ENCODE results near the gene WNT7B. TPM values are rescaled to one million over a fixed set of nuclear protein-coding genes. Genes with fewer than 3 reads are reported as not detected.

The WNT7B gene
- total RNA-seq, 1 experiment from 2014 or later, result not detected

DNA sequence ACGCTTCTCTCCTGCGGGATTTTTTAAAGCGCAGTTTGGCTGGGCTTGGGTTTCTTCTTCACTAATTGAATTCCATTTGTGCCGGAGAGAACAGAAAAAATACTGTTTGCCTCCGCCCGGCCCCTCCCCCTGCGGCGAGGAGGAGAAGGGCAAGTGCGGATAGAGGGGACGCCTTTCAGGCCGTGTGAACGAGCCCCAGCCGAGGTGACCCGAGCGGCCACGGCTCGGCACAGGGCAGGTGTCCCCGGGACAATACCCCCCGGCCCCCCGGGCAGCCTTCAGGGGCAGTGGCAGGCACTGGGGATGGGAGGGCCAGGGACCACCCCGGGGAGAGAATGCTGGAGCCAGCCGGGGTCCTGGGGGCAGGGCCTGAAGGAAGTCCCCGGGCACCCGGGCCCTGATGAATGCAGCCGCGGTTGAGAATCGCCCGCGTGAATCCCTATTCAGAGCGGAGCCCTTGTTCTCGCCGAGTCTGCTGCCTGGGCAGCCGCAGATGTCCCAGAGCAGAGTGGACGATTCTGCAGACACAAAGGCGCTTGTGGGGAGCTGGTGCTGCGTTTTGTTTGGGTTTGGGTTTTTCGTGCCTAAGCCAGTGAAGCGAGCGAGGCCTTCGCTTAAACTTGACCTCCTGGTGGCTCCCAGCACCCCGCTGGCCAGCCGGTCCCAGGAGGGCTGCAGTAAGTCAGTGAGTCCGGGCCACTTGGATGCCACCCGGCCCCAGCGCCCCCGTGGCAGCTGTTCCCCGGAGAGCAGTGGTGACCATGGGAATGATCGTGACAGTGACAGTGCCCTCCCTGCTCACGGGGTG is 96.0 kb downstream of the WNT7B start:
- Histone ChIP-seq H3K4me3 (ENCODE audit: low read depth, low read length, poor library complexity, severe bottlenecking) (no peak overlapping the region), H3K9me3 (ENCODE audit: low read depth, low read length, poor library complexity, severe bottlenecking) (no peaks in the 10 kb centered on the region), H3K4me1 (ENCODE audit: insufficient read depth, low read length, poor library complexity, severe bottlenecking) (no peaks in the 10 kb centered on the region), H3K36me3 (ENCODE audit: insufficient read depth, low read length, poor library complexity, severe bottlenecking) (no peaks in the 10 kb centered on the region), H3K27me3 (replicated peaks; ENCODE audit: insufficient read depth, low read depth, low read length, poor library complexity) (peaks cover 17% of the 10 kb centered on the region), H3K27ac (ENCODE audit: low read depth, low read length, poor library complexity, severe bottlenecking) (no peak overlapping the region)
- ChIA-PET POLR2A (ENCODE audit: low non-redundant PET) (no interaction called here), CTCF (interaction anchor here (0.7 kb wide), 1 partner anchor 47 kb away, joined by 3 read pairs; no protein-coding TSS in a partner anchor)
- intact Hi-C loops (cut with micrococcal nuclease; ENCODE audit: unreplicated experiment), result no loop called here
- no peak for DNase-seq (ENCODE audit: low spot score)
- BruUV-seq (replicated peaks), result no TSS peak
- TF ChIP-seq CTCF (conservative IDR thresholded peaks at IDR 0.05; ENCODE audit: low read depth, low read length), result no peak
- TF ChIP-seq EZH2 (IDR thresholded peaks at IDR 0.05; ENCODE audit: borderline replicate concordance, low read depth, low read length, poor library complexity, severe bottlenecking), result no peak

DNA sequence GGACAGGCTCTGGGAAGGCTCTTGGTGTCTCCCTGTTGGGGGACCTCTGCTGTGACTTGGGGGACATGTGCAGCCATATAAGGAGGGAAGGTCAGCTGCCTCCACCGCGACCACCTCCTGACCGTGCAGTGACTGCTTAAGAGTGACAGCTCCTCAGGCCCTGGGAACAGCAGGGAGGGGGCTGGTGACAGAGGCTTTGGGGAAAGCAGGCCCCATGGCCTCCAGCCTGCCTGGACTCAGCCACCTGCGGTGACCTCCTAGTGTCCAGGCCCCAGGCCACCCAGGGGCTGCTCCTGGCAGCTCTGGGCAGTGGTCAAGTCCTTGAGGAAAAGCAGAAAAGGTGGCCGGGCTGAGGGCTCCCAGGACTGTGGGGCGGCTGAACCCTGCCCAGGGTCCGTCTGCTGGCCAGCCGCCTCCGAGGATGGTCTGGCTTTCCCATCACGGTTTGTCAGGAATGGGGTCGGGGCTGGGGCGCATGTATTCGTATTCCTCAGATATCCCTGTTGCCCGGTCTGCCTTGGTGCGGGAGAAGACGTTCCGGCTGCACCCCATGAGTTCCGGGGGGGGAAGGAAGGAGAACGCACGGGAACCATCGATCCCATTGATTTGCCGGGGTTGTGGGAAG is 96.8 kb downstream of the WNT7B start:
- no peak for DNase-seq (ENCODE audit: low spot score)
- Histone ChIP-seq H3K9me3 (ENCODE audit: low read depth, low read length, poor library complexity, severe bottlenecking) (no peaks in the 10 kb centered on the region), H3K36me3 (ENCODE audit: insufficient read depth, low read length, poor library complexity, severe bottlenecking) (no peaks in the 10 kb centered on the region), H3K27me3 (replicated peaks; ENCODE audit: insufficient read depth, low read depth, low read length, poor library complexity) (peaks cover 17% of the 10 kb centered on the region), H3K27ac (ENCODE audit: low read depth, low read length, poor library complexity, severe bottlenecking) (no peak overlapping the region), H3K4me3 (ENCODE audit: low read depth, low read length, poor library complexity, severe bottlenecking) (no peak overlapping the region), H3K4me1 (ENCODE audit: insufficient read depth, low read length, poor library complexity, severe bottlenecking) (no peaks in the 10 kb centered on the region)
- ChIA-PET CTCF (no interaction called here), POLR2A (ENCODE audit: low non-redundant PET) (no interaction called here)
- intact Hi-C loops (cut with micrococcal nuclease; ENCODE audit: unreplicated experiment), result no loop called here
- BruUV-seq (replicated peaks), result no TSS peak
- no peak for TF ChIP-seq EZH2 (IDR thresholded peaks at IDR 0.05; ENCODE audit: borderline replicate concordance, low read depth, low read length, poor library complexity, severe bottlenecking)
- TF ChIP-seq CTCF (conservative IDR thresholded peaks at IDR 0.05; ENCODE audit: low read depth, low read length), result no peak

DNA sequence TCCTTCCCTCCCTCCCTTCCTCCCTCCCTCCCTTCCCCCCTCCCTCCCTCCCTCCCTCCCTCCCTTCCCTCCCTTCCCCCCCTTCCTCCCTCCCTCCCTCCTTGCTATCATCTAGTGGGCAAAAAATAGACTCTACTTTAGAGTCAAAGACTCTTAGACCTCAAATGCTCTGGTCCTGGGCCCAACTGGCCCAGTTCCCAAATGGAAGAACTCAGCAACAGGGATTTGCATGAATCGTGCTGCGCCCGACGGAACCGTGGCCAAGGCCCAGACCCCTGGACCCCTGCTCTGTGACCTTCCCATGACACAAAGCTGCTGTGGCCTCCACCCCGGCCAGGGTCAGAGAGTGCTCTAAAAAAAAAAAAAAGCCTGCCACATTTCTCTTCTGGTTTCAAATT is 97.4 kb downstream of the WNT7B start:
- DNase-seq (ENCODE audit: low spot score), result no peak
- ChIA-PET POLR2A (ENCODE audit: low non-redundant PET) (no interaction called here), CTCF (no interaction called here)
- no peak overlapping the region for H3K27ac ChIP-seq (ENCODE audit: low read depth, low read length, poor library complexity, severe bottlenecking)
- no peak for TF ChIP-seq EZH2 (IDR thresholded peaks at IDR 0.05; ENCODE audit: borderline replicate concordance, low read depth, low read length, poor library complexity, severe bottlenecking)
- no peak for TF ChIP-seq CTCF (conservative IDR thresholded peaks at IDR 0.05; ENCODE audit: low read depth, low read length)
- no peaks in the 10 kb centered on the region for H3K4me1 ChIP-seq (ENCODE audit: insufficient read depth, low read length, poor library complexity, severe bottlenecking)
- H3K27me3 ChIP-seq (replicated peaks; ENCODE audit: insufficient read depth, low read depth, low read length, poor library complexity), result peaks cover 17% of the 10 kb centered on the region
- no TSS peak for BruUV-seq (replicated peaks)
- H3K36me3 ChIP-seq (ENCODE audit: insufficient read depth, low read length, poor library complexity, severe bottlenecking), result no peaks in the 10 kb centered on the region
- intact Hi-C loops (cut with micrococcal nuclease; ENCODE audit: unreplicated experiment), result no loop called here
- no peak overlapping the region for H3K4me3 ChIP-seq (ENCODE audit: low read depth, low read length, poor library complexity, severe bottlenecking)
- no peaks in the 10 kb centered on the region for H3K9me3 ChIP-seq (ENCODE audit: low read depth, low read length, poor library complexity, severe bottlenecking)
